Measurements from ENCODE around the gene MCF2L. TPM values are rescaled to one million over a fixed set of nuclear protein-coding genes. Genes with fewer than 3 reads are reported as not detected.

Gene MCF2L
- total RNA-seq, 4 donors from 2014 or later: 10.2 to 25.4 (median 16.9) TPM

- Histone ChIP-seq H3K27ac (no peak overlapping the region), H3K36me3 (peaks cover 0 to 48% (median 0%) of the 10 kb centered on the region in 3 donors), H3K4me1 (no peaks in the 10 kb centered on the region), H3K9me3 (no peaks in the 10 kb centered on the region), H3K4me3 (no peak overlapping the region), H3K27me3 (no peaks in the 10 kb centered on the region)
- TF ChIP-seq CTCF (IDR thresholded peaks at IDR 0.05) (no peak), POLR2A (IDR thresholded peaks at IDR 0.05) (no peak)
- DNase-seq: no peak
- 64 to 82% methylated on average over 11 to 13 of the region's 29 CpGs for WGBS, 2 donors
- intact Hi-C loops (cut with DNase I): no loop called here
Measured at GRCh38 chr13:113064000-113064533, 95.1 kb downstream of the MCF2L start.

- H3K27ac ChIP-seq: no peak overlapping the region
- H3K4me3 ChIP-seq: no peak overlapping the region
- H3K4me1 ChIP-seq: no peaks in the 10 kb centered on the region
- DNase-seq: no peak
- TF ChIP-seq CTCF (IDR thresholded peaks at IDR 0.05): no peak
- TF ChIP-seq POLR2A (IDR thresholded peaks at IDR 0.05): no peak
- peaks cover 0 to 52% (median 0%) of the 10 kb centered on the region in 3 donors for H3K36me3 ChIP-seq
- 76 to 80% methylated on average over 21 to 26 of the region's 41 CpGs for WGBS, 2 donors
- no peaks in the 10 kb centered on the region for H3K9me3 ChIP-seq
- intact Hi-C loops (cut with DNase I): no loop called here
- no peaks in the 10 kb centered on the region for H3K27me3 ChIP-seq
Measured at GRCh38 chr13:113064534-113065405, 95.8 kb downstream of the MCF2L start.

GRCh38 chr13:113065406-113066141, 96.6 kb downstream of the MCF2L start:
- WGBS, 2 donors: 100% methylated on average over 2 of the region's 29 CpGs; no CpG with 5 or more reads in 1 of the 2 donors
- H3K36me3 ChIP-seq: peaks cover 0 to 53% (median 0%) of the 10 kb centered on the region in 3 donors
- no peaks in the 10 kb centered on the region for H3K4me1 ChIP-seq
- TF ChIP-seq POLR2A (IDR thresholded peaks at IDR 0.05) (no peak), CTCF (IDR thresholded peaks at IDR 0.05) (no peak)
- no peaks in the 10 kb centered on the region for H3K27me3 ChIP-seq
- no peak overlapping the region for H3K27ac ChIP-seq
- intact Hi-C loops (cut with DNase I): no loop called here
- no peak overlapping the region for H3K4me3 ChIP-seq
- no peaks in the 10 kb centered on the region for H3K9me3 ChIP-seq
- no peak for DNase-seq

GRCh38 chr13:113066142-113066455, 97.1 kb downstream of the MCF2L start:
- Histone ChIP-seq H3K4me3 (no peak overlapping the region), H3K4me1 (no peaks in the 10 kb centered on the region), H3K27me3 (no peaks in the 10 kb centered on the region), H3K9me3 (no peaks in the 10 kb centered on the region), H3K36me3 (peaks cover 0 to 53% (median 0%) of the 10 kb centered on the region in 3 donors), H3K27ac (no peak overlapping the region)
- no peak for TF ChIP-seq CTCF (IDR thresholded peaks at IDR 0.05)
- TF ChIP-seq POLR2A (IDR thresholded peaks at IDR 0.05): no peak
- no peak for DNase-seq
- WGBS, 2 donors: 65% methylated on average over 4 of the region's 10 CpGs; no CpG with 5 or more reads in 1 of the 2 donors
- intact Hi-C loops (cut with DNase I): no loop called here

- no peak overlapping the region for H3K4me3 ChIP-seq
- H3K27me3 ChIP-seq: no peaks in the 10 kb centered on the region
- WGBS, 2 donors: 100% methylated on average over 1 of the region's 19 CpGs; no CpG with 5 or more reads in 1 of the 2 donors
- TF ChIP-seq CTCF (IDR thresholded peaks at IDR 0.05): no peak
- no peak for TF ChIP-seq POLR2A (IDR thresholded peaks at IDR 0.05)
- H3K9me3 ChIP-seq: no peaks in the 10 kb centered on the region
- H3K4me1 ChIP-seq: no peaks in the 10 kb centered on the region
- no peak for DNase-seq
- H3K36me3 ChIP-seq: peaks cover 0 to 55% (median 0%) of the 10 kb centered on the region in 3 donors
- no peak overlapping the region for H3K27ac ChIP-seq
- intact Hi-C loops (cut with DNase I): no loop called here
Measured at GRCh38 chr13:113066746-113067145, 97.7 kb downstream of the MCF2L start.
